Aorta (tissue), 5 donors: ENCODE measurements around the gene ZMYM4. TPM values are rescaled to one million over a fixed set of nuclear protein-coding genes. Genes with fewer than 3 reads are reported as not detected.

Source experiments
- ATAC-seq: fragments of 200-7000 bp; cut with Tn5 transposase; one replicate; pipeline ENCODE4 v1.9.1; 2022; ENCODE audit warnings: moderate library complexity; ENCODE audit not compliant: low FRiP score
- DNase-seq, 2 donors: peaks; one replicate each; pipeline ENCODE4 v3.0.0-alpha.2; 2020
- H3K27ac ChIP-seq, 2 donors: one replicate each; pipeline ENCODE4 v1.5.1; 2013; ENCODE audit warnings: low read length in 2 of 2, mild to moderate bottlenecking in 2 of 2, moderate library complexity in 2 of 2, control low read depth in 1 of 2, inconsistent platforms in 1 of 2, low read depth in 1 of 2
- H3K27me3 ChIP-seq, 2 donors: one replicate each; pipeline ENCODE4 v1.6.1; 2013; ENCODE audit warnings: control low read depth in 1 of 2, low read length in 1 of 2, mild to moderate bottlenecking in 1 of 2, moderate library complexity in 1 of 2; ENCODE audit not compliant: insufficient read depth in 2 of 2, control insufficient read depth in 1 of 2
- H3K36me3 ChIP-seq, 2 donors: one replicate each; pipeline ENCODE4 v1.6.1; 2013; ENCODE audit warnings: control low read depth in 1 of 2, low read length in 1 of 2, mild to moderate bottlenecking in 1 of 2; ENCODE audit not compliant: insufficient read depth in 2 of 2, control insufficient read depth in 1 of 2
- H3K4me1 ChIP-seq, 2 donors: one replicate each; pipeline ENCODE4 v1.6.1; 2013; ENCODE audit warnings: low read length in 2 of 2, control low read depth in 1 of 2, mild to moderate bottlenecking in 1 of 2, moderate library complexity in 1 of 2; ENCODE audit not compliant: insufficient read depth in 2 of 2, control insufficient read depth in 1 of 2
- H3K4me3 ChIP-seq, 2 donors: one replicate each; pipeline ENCODE4 v1.5.1; 2013; ENCODE audit warnings: low read length in 2 of 2, control low read depth in 1 of 2, mild to moderate bottlenecking in 1 of 2
- H3K9me3 ChIP-seq: one replicate; pipeline ENCODE4 v1.6.1; 2013; ENCODE audit warnings: mild to moderate bottlenecking, low read length; ENCODE audit not compliant: control insufficient read depth
- WGBS, 2 donors: extraction: QIAGEN DNeasy Blood & Tissue Kit; methylation state at CpG; one replicate each; pipeline ENCODE4 v1.1.7; 2013; 5-methylcytosine and 5-hydroxymethylcytosine counted together
- intact Hi-C, 2 donors: fragments of 100-400 bp; cut with DNase I; formaldehyde crosslinking; loops; one replicate each; pipeline versions ENCODE4 v1.14.2 to v1.15.0; 2022
- polyA plus RNA-seq, 2 donors: library from polyadenylated mRNA; stranded (reverse); fragments of 200-250 nt; gene quantifications; one replicate each; pipeline ENCODE4 v1.2.3, GENCODE V29; 2013
- total RNA-seq, 2 donors: library from RNA; stranded (reverse); fragmentation: NEBNext Ultra II Directional; extraction: Animal tissue kit (Norgen Biotek cat#: 25700); gene quantifications; one replicate each; pipeline ENCODE4 v1.2.1, GENCODE V29; 2021
- donor health status: healthy with polysubstance abuse.
- donor health status: Bipolar disorder and iron deficiency.
- donor health status: DM: no; HTN: no; CAD: no.
- donor health status: DM: no; HTN: no; CAD: no.
- donor health status: DM: yes; HTN: yes; CAD: no.

Gene ZMYM4
- total and polyA plus RNA-seq, 4 donors: 6.6 to 57.0 (median 32.9) TPM

GRCh38 chr1:35284852-35285251, 16.3 kb downstream of the ZMYM4 start:
- WGBS, 2 donors: 95 to 96% methylated on average over 3 of the region's 3 CpGs
- Histone ChIP-seq H3K4me1 (no peaks in the 10 kb centered on the region), H3K27ac (no peak overlapping the region), H3K9me3 (no peaks in the 10 kb centered on the region), H3K36me3 (peaks cover 0 to 2% of the 10 kb centered on the region in 2 donors), H3K4me3 (no peak overlapping the region), H3K27me3 (no peaks in the 10 kb centered on the region)
- ATAC-seq: no peak
- intact Hi-C loops: no loop called here
- DNase-seq: no peak

- DNase-seq: no peak
Observed at GRCh38 chr1:35285771-35286606, 17.5 kb downstream of the ZMYM4 start.

DNA sequence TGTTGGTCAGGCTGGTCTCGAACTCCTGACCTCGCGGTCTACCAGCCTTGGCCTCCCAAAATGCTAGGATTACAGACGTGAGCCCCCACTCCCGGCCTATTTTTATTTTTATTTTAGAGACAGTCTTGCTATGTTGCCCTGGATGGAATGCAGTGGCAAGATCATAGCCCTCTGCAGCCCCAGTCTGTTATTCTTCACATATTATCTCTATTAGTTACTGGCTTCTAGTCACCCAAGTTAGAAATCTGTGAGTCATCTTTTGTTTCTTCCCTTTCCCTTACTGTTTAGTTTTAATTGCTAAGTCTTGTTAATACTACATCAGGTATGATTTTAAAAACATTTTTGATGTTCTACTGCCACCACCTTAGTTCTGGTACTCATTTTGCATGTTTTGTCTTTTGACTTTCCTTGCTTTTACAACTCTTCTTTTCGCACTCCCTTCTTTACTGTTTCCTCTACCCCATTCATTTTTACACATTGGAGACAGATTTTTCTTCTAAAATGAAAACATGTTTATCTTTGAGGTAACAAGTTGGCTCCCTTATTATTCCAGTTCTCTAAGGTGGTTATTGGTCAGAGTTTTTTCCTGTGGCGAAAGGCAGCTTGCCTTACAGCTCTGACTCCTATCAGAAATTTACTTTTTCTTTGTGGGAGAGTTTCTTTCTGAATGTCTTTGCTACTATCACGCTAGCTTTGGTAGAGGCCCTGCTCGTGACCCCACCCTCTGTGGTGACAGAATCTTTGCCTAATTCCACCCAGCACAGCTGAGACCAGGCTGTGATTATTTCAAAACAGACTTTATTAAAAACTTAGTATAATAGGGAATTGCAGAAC, 19.5 kb downstream of the ZMYM4 start:
- no peak for ATAC-seq
- intact Hi-C loops: no loop called here

More at GRCh38 chr1:35285771-35286606, 17.5 kb downstream of the ZMYM4 start:
- Histone ChIP-seq H3K27ac (no peak overlapping the region), H3K36me3 (peaks cover 0 to 2% of the 10 kb centered on the region in 2 donors), H3K27me3 (no peaks in the 10 kb centered on the region), H3K4me1 (no peaks in the 10 kb centered on the region), H3K9me3 (no peaks in the 10 kb centered on the region), H3K4me3 (no peak overlapping the region)
- intact Hi-C loops: no loop called here
- ATAC-seq: no peak
- 91% methylated on average over 5 of the region's 5 CpGs for WGBS, 2 donors

GRCh38 chr1:35288761-35289160, 20.3 kb downstream of the ZMYM4 start:
- no peak overlapping the region for H3K27ac ChIP-seq
- H3K27me3 ChIP-seq: no peaks in the 10 kb centered on the region
- no peak for DNase-seq
- H3K4me1 ChIP-seq: no peaks in the 10 kb centered on the region
- intact Hi-C loops: no loop called here
- no peak for ATAC-seq
- no peaks in the 10 kb centered on the region for H3K36me3 ChIP-seq
- H3K9me3 ChIP-seq: no peaks in the 10 kb centered on the region
- H3K4me3 ChIP-seq: no peak overlapping the region

More for the DNA sequence above, 19.5 kb downstream of the ZMYM4 start:
- H3K36me3 ChIP-seq: no peaks in the 10 kb centered on the region
- WGBS, 2 donors: 57 to 58% methylated on average over 9 of the region's 9 CpGs
- no peaks in the 10 kb centered on the region for H3K27me3 ChIP-seq
- no peak overlapping the region for H3K4me3 ChIP-seq
- H3K9me3 ChIP-seq: no peaks in the 10 kb centered on the region
- H3K4me1 ChIP-seq: no peaks in the 10 kb centered on the region
- DNase-seq: no peak
- no peak overlapping the region for H3K27ac ChIP-seq

DNA sequence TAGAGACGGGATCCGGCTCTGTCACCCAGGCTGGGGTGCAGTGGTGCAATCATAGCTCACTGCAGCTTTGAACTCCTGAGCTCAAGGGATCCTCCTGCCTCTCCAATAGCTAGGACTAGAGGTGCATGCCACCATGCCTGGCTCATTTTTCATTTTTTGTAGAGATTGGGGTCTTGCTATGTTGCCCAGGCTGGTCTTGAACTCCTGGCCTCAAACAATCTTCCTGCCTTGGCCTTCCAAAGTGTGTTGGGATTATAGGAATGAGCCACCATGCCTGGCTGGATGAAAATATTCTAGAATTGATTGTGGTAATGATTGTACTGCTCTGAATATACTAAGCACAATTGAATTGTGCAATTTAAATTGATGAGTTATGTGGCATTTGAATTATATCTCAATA, 21.9 kb downstream of the ZMYM4 start:
- H3K27me3 ChIP-seq: no peaks in the 10 kb centered on the region
- intact Hi-C loops: loop anchor here in 1 of 2 donors (10.0 kb wide), 1 partner anchor 86 kb away; no protein-coding TSS in a partner anchor
- no peaks in the 10 kb centered on the region for H3K4me1 ChIP-seq
- no peaks in the 10 kb centered on the region for H3K9me3 ChIP-seq
- ATAC-seq: no peak
- no peaks in the 10 kb centered on the region for H3K36me3 ChIP-seq
- 68 to 70% methylated on average over 2 of the region's 2 CpGs for WGBS, 2 donors
- H3K27ac ChIP-seq: no peak overlapping the region
- DNase-seq: no peak
- H3K4me3 ChIP-seq: no peak overlapping the region

DNA sequence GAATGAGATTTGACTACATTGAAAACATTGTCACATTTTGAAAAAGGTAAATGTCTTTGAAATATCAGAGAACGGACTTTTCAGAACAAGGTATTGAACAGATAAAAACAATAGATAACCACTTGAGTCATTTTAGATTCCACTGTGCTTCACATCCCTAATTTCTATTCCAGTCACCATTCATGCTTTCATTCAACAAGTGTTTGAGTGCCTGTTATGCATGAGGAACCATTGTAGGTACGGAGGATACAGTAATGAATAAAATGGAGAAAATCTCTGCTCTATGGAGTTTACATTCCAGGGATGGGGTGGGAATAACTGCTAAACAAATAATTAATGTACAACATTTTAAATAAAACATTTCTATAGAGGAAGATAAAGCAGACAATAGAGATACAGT, 26.3 kb downstream of the ZMYM4 start:
- H3K4me3 ChIP-seq: no peak overlapping the region
- H3K27ac ChIP-seq: no peak overlapping the region
- WGBS, 2 donors: 91 to 94% methylated on average over 2 of the region's 2 CpGs
- ATAC-seq (no peak), DNase-seq (no peak)
- H3K27me3 ChIP-seq: no peaks in the 10 kb centered on the region
- no peaks in the 10 kb centered on the region for H3K4me1 ChIP-seq
- H3K36me3 ChIP-seq: no peaks in the 10 kb centered on the region
- intact Hi-C loops: loop anchor here (5.0 to 10.0 kb wide), 2 partner anchors 90 to 93 kb away; no protein-coding TSS in a partner anchor
- H3K9me3 ChIP-seq: no peaks in the 10 kb centered on the region

DNA sequence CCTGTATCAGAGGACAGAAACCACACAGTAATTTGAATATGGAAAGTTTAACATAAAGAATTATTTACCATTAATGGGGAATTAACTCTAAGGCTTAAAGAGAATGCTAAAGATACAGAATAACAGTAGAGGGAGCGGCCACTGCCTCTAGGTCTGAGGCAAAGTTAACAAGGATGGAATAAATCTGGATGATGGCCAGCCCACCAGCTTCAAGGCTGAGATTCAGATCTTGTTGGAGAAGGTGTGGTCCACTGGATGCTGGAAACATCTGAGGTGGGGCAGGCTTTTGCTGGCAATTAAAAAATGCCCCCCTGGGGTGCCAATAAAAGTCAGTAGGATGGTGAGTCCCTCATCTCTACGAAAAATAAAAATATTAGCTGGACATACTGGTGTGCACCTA, 29.4 kb downstream of the ZMYM4 start:
- no peaks in the 10 kb centered on the region for H3K9me3 ChIP-seq
- H3K36me3 ChIP-seq: no peaks in the 10 kb centered on the region
- H3K4me3 ChIP-seq: no peak overlapping the region
- DNase-seq (no peak), ATAC-seq (no peak)
- no peaks in the 10 kb centered on the region for H3K27me3 ChIP-seq
- WGBS, 2 donors: 86 to 87% methylated on average over 2 of the region's 2 CpGs
- no peak overlapping the region for H3K27ac ChIP-seq
- peaks cover 0 to 6% of the 10 kb centered on the region in 2 donors for H3K4me1 ChIP-seq
- intact Hi-C loops: loop anchor here (5.0 to 10.0 kb wide), 2 partner anchors 93 to 96 kb away; no protein-coding TSS in a partner anchor

DNA sequence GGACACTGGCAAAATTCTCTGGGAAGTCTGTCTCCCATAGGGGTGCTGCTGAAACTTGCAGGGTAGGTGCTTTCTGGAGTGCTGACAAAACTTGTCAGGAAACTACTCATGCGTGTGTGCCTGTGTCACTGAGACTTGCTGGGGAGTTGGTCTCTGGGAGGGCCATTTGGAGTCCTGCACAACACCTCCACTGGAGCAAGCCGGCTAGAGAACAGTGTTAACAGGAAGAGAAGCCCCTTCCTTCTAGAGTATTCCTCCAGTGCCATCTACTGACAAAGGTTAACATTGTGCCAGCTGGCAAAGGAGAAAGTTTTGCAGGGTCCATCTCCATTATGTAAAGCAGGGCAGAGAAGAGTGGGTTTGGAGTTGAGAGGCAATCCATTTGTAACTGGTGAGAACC, 30.0 kb downstream of the ZMYM4 start:
- DNase-seq: no peak

More for the DNA sequence above, 30.0 kb downstream of the ZMYM4 start:
- Histone ChIP-seq H3K27ac (no peak overlapping the region), H3K4me3 (no peak overlapping the region), H3K9me3 (no peaks in the 10 kb centered on the region), H3K4me1 (peaks cover 0 to 6% of the 10 kb centered on the region in 2 donors), H3K27me3 (no peaks in the 10 kb centered on the region), H3K36me3 (no peaks in the 10 kb centered on the region)
- intact Hi-C loops: loop anchor here (5.0 to 10.0 kb wide), 2 partner anchors 94 to 96 kb away; no protein-coding TSS in a partner anchor
- ATAC-seq: peak; percentile 55
- 14 to 22% methylated on average over 2 of the region's 2 CpGs for WGBS, 2 donors
